Osteoblast (primary cell): ENCODE data around the gene PLXDC2. TPM values are rescaled to one million over a fixed set of nuclear protein-coding genes. Genes with fewer than 3 reads are reported as not detected.
"Not testable (repeated sequence)": the region's sequence is repeated elsewhere in the genome, so short reads cannot be mapped to it uniquely, and the experiment has no call there.

Experiments used
- DNase-seq: peaks from one replicate; pipeline ENCODE4 v3.0.0; 2011; ENCODE audit warnings: low spot score, mixed read lengths; ENCODE audit not compliant: insufficient read length; ENCODE audit errors: missing footprints
- H2AFZ ChIP-seq: 2 replicates; pipeline ENCODE4 v1.6.0; 2011; ENCODE audit warnings: mild to moderate bottlenecking, low read length
- H3K27ac ChIP-seq: 2 replicates; pipeline ENCODE4 v1.5.1; 2011; ENCODE audit warnings: mild to moderate bottlenecking, low read depth, low read length, moderate library complexity
- H3K27me3 ChIP-seq: 2 replicates; pipeline ENCODE4 v1.6.0; 2012; ENCODE audit warnings: mild to moderate bottlenecking, control low read depth, inconsistent platforms, low read length, moderate library complexity; ENCODE audit not compliant: insufficient read depth
- H3K36me3 ChIP-seq: 2 replicates; pipeline ENCODE4 v1.5.1; 2011; ENCODE audit warnings: mild to moderate bottlenecking, low read length, control low read depth, moderate library complexity; ENCODE audit not compliant: insufficient read depth
- H3K4me1 ChIP-seq: 2 replicates; pipeline ENCODE4 v1.5.1; 2011; ENCODE audit warnings: mild to moderate bottlenecking, low read length, control low read depth, moderate library complexity; ENCODE audit not compliant: insufficient read depth
- H3K4me2 ChIP-seq: 2 replicates; pipeline ENCODE4 v1.6.0; 2011; ENCODE audit warnings: mild to moderate bottlenecking, low read length; ENCODE audit not compliant: insufficient read depth
- H3K4me3 ChIP-seq: fragments of 200-600 bp; sonication (generic); 3 replicates; pipeline ENCODE4 v1.5.1; 2012; ENCODE audit warnings: mild to moderate bottlenecking, low read length, inconsistent platforms; ENCODE audit not compliant: insufficient read depth
- H3K79me2 ChIP-seq: 2 replicates; pipeline ENCODE4 v1.6.0; 2012; ENCODE audit warnings: mild to moderate bottlenecking, low read length, control low read depth, inconsistent platforms; ENCODE audit not compliant: insufficient read depth
- H3K9me3 ChIP-seq: 2 replicates; pipeline ENCODE4 v1.5.1; 2011; ENCODE audit warnings: low read depth, low read length, control low read depth
- H4K20me1 ChIP-seq: 2 replicates; pipeline ENCODE4 v1.6.0; 2012; ENCODE audit warnings: mild to moderate bottlenecking, low read length, control low read depth; ENCODE audit not compliant: insufficient read depth
- total RNA-seq: library from RNA; depleted of rRNA; stranded (reverse); fragments of >200 nt; gene quantifications from 2 replicates; pipeline ENCODE4 v1.2.3, GENCODE V29; 2012
- TF ChIP-seq, protein P1 (sequence below): IDR thresholded peaks from 2 replicates; pipeline ENCODE4 v1.5.1; 2011; ENCODE audit warnings: mild to moderate bottlenecking, low read depth, low read length, moderate library complexity; ENCODE audit errors: extremely low read depth

PLXDC2 gene
- total RNA-seq, 1 donor, result 63.3 TPM

DNA sequence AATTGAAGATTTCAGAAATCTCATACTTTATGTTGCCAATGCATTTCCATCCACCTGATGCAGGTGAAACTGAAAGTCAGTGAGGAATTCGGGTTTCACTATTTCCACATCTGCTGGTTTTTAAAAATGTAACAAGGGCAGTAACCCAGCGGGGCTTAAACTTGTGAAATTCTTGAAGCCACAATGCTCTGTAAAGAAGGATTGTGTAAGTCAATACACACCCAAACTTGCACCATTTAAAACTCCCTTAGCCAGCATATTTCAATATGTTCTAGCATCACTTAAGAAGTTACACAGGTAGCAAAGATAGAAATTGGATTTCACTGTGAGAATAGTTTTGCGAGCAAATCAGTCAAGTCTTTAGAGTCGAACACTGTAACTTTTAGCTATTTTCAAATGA, 386.1 kb downstream of the PLXDC2 start:
- no peak overlapping the region for H2AFZ ChIP-seq
- DNase-seq, result no peak

DNA sequence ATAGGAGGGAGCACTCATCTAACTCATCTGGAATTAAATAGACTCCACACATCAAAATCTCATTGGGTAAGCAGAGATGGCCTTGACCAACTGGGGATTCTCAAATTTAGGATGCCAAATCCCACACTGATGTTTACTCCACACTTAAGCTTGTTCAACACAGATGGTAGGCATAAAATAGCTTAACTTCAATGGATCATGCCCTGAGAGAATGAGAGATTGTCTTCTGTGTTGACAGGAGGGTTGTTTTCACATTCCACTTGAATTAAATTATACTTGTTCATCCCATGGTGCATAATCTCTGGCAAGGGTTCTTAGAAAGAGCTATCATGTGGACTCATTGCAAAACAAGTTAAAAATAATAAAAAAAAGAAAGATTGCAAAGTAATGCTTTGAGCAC, 391.4 kb downstream of the PLXDC2 start:
- Histone ChIP-seq H3K9me3 (no peaks in the 10 kb centered on the region), H3K4me3 (no peak overlapping the region), H3K36me3 (no peaks in the 10 kb centered on the region), H3K27ac (no peak overlapping the region), H3K27me3 (no peaks in the 10 kb centered on the region), H2AFZ (no peak overlapping the region), H3K4me1 (no peaks in the 10 kb centered on the region), H3K4me2 (no peak overlapping the region), H3K79me2 (no peaks in the 10 kb centered on the region), H4K20me1 (no peaks in the 10 kb centered on the region)
- TF ChIP-seq, protein P1, sequence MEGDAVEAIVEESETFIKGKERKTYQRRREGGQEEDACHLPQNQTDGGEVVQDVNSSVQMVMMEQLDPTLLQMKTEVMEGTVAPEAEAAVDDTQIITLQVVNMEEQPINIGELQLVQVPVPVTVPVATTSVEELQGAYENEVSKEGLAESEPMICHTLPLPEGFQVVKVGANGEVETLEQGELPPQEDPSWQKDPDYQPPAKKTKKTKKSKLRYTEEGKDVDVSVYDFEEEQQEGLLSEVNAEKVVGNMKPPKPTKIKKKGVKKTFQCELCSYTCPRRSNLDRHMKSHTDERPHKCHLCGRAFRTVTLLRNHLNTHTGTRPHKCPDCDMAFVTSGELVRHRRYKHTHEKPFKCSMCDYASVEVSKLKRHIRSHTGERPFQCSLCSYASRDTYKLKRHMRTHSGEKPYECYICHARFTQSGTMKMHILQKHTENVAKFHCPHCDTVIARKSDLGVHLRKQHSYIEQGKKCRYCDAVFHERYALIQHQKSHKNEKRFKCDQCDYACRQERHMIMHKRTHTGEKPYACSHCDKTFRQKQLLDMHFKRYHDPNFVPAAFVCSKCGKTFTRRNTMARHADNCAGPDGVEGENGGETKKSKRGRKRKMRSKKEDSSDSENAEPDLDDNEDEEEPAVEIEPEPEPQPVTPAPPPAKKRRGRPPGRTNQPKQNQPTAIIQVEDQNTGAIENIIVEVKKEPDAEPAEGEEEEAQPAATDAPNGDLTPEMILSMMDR, result no peak
- DNase-seq, result no peak

More for the DNA sequence above, 386.1 kb downstream of the PLXDC2 start:
- H3K79me2 ChIP-seq, result no peaks in the 10 kb centered on the region
- H3K4me3 ChIP-seq, result no peak overlapping the region
- H3K4me2 ChIP-seq, result no peak overlapping the region
- H4K20me1 ChIP-seq, result no peaks in the 10 kb centered on the region
- H3K9me3 ChIP-seq, result no peaks in the 10 kb centered on the region
- H3K27me3 ChIP-seq, result no peaks in the 10 kb centered on the region
- no peaks in the 10 kb centered on the region for H3K36me3 ChIP-seq
- no peaks in the 10 kb centered on the region for H3K4me1 ChIP-seq
- TF ChIP-seq, protein P1, result no peak
- H3K27ac ChIP-seq, result no peak overlapping the region

DNA sequence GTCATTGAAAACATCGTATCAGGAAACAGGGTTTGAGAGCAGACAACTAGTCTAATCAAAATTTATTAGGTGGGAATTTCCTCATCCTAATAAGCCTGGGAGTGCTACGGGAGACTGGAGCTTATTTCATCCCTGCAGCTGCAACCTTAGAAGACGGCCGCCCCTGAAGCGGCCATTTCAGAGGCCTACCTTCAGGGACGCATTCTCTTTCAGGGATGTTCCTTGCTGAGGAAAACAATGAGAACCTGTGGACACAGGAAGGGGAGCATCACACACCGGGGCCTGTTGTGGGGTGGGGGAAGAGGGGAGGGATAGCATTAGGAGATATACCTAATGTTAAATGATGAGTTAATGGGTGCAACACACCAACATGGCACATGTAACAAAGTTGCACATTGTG, 392.9 kb downstream of the PLXDC2 start:
- H2AFZ ChIP-seq, H3K79me2 ChIP-seq, H4K20me1 ChIP-seq, H3K4me1 ChIP-seq, H3K4me2 ChIP-seq, H3K9me3 ChIP-seq, H3K36me3 ChIP-seq, DNase-seq, H3K4me3 ChIP-seq, H3K27me3 ChIP-seq, H3K27ac ChIP-seq: not testable (repeated sequence)

DNA sequence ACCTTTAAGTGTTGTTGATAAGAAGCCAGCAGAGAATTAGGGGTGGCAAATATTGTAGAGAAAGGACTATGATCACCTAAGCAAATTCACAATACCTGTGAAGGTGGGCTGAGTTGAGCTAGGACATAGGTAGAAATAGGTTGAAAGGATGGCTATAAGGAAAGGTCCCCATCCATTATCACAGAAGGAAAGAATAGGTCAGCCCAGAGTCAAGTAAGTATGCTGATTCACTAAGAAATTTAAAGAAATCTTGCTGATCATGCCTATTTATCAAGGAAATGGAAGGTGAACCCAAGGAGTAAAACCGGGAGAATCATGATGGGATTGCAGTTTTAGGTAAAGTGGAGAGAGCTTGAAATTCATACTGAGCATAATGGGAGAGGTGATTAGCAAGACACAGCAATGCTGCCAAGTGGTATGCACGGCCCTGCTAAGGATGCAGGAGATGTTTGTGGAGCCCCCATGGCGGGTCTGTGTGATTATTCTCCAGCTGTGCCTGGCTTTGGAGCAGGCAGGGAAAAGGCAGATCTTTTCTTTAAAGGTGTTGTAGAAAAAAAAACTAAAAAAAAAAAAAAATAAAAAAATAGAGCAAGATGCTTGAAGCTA, 399.4 kb downstream of the PLXDC2 start:
- Histone ChIP-seq H3K27ac (no peak overlapping the region), H3K4me3 (no peak overlapping the region), H3K36me3 (no peaks in the 10 kb centered on the region), H3K4me2 (no peak overlapping the region), H3K27me3 (no peaks in the 10 kb centered on the region), H4K20me1 (no peaks in the 10 kb centered on the region), H2AFZ (no peak overlapping the region), H3K4me1 (no peaks in the 10 kb centered on the region), H3K79me2 (no peaks in the 10 kb centered on the region), H3K9me3 (no peaks in the 10 kb centered on the region)
- TF ChIP-seq, protein P1, result no peak
- no peak for DNase-seq
